Measurements from ENCODE around the gene SDC4.

Gene SDC4

GRCh38 chr20:45367126-45367525 is 18.9 kb upstream of the SDC4 start:
- no peak for DNase-seq (ENCODE audit: extremely low read depth, insufficient read length)
- H3K36me3 ChIP-seq (ENCODE audit: control insufficient read depth, insufficient read depth, low read length): peaks cover 12% of the 10 kb centered on the region
- no peaks in the 10 kb centered on the region for H3K27me3 ChIP-seq (replicated peaks; ENCODE audit: control insufficient read depth, insufficient read depth, low read length)
- H3K4me3 ChIP-seq (replicated peaks; ENCODE audit: low read depth, low read length): no peak overlapping the region
- TF ChIP-seq CTCF (IDR thresholded peaks at IDR 0.05; ENCODE audit: insufficient read depth, low read length, poor library complexity, severe bottlenecking): no peak

- Histone ChIP-seq H3K4me3 (replicated peaks; ENCODE audit: low read depth, low read length) (no peak overlapping the region), H3K27me3 (replicated peaks; ENCODE audit: control insufficient read depth, insufficient read depth, low read length) (no peaks in the 10 kb centered on the region), H3K36me3 (ENCODE audit: control insufficient read depth, insufficient read depth, low read length) (peaks cover 12% of the 10 kb centered on the region)
- TF ChIP-seq CTCF (IDR thresholded peaks at IDR 0.05; ENCODE audit: insufficient read depth, low read length, poor library complexity, severe bottlenecking): no peak
- DNase-seq (ENCODE audit: extremely low read depth, insufficient read length): no peak
These were observed 18.4 kb upstream of the SDC4 start for GRCh38 chr20:45366631-45367030.

GRCh38 chr20:45366192-45366591 is 18.0 kb upstream of the SDC4 start:
- TF ChIP-seq CTCF (IDR thresholded peaks at IDR 0.05; ENCODE audit: insufficient read depth, low read length, poor library complexity, severe bottlenecking): no peak
- Histone ChIP-seq H3K4me3 (replicated peaks; ENCODE audit: low read depth, low read length) (no peak overlapping the region), H3K27me3 (replicated peaks; ENCODE audit: control insufficient read depth, insufficient read depth, low read length) (no peaks in the 10 kb centered on the region), H3K36me3 (ENCODE audit: control insufficient read depth, insufficient read depth, low read length) (peaks cover 12% of the 10 kb centered on the region)
- no peak for DNase-seq (ENCODE audit: extremely low read depth, insufficient read length)

- H3K4me3 ChIP-seq (replicated peaks; ENCODE audit: low read depth, low read length): no peak overlapping the region
- peaks cover 12% of the 10 kb centered on the region for H3K36me3 ChIP-seq (ENCODE audit: control insufficient read depth, insufficient read depth, low read length)
- no peaks in the 10 kb centered on the region for H3K27me3 ChIP-seq (replicated peaks; ENCODE audit: control insufficient read depth, insufficient read depth, low read length)
- no peak for DNase-seq (ENCODE audit: extremely low read depth, insufficient read length)
- TF ChIP-seq CTCF (IDR thresholded peaks at IDR 0.05; ENCODE audit: insufficient read depth, low read length, poor library complexity, severe bottlenecking): no peak
These were observed 17.3 kb upstream of the SDC4 start for GRCh38 chr20:45365444-45365970.

GRCh38 chr20:45363611-45364492 is 15.6 kb upstream of the SDC4 start:
- DNase-seq (ENCODE audit: extremely low read depth, insufficient read length): no peak
- H3K4me3 ChIP-seq (replicated peaks; ENCODE audit: low read depth, low read length): peak overlapping the region; percentile 89
- no peak for TF ChIP-seq CTCF (IDR thresholded peaks at IDR 0.05; ENCODE audit: insufficient read depth, low read length, poor library complexity, severe bottlenecking)
- H3K36me3 ChIP-seq (ENCODE audit: control insufficient read depth, insufficient read depth, low read length): peaks cover 12% of the 10 kb centered on the region
- H3K27me3 ChIP-seq (replicated peaks; ENCODE audit: control insufficient read depth, insufficient read depth, low read length): no peaks in the 10 kb centered on the region
